SJCRH30 (cell line): ENCODE data around the gene ADGRF1. TPM values are rescaled to one million over a fixed set of nuclear protein-coding genes. Genes with fewer than 3 reads are reported as not detected.
"Not testable (repeated sequence)": the region's sequence is repeated elsewhere in the genome, so short reads cannot be mapped to it uniquely, and the experiment has no call there.

Source experiments
- DNase-seq, 2 experiments: peaks; one replicate each; pipeline ENCODE4 v3.0.0-alpha.2; 2015 to 2020
- H3K27ac ChIP-seq: fragments of 250-450 bp; sonication (Bioruptor Pico); 2 replicates; pipeline ENCODE4 v1.5.1; 2020; ENCODE audit warnings: mild to moderate bottlenecking, moderate library complexity
- H3K27me3 ChIP-seq: fragments of 250-450 bp; sonication (Bioruptor Pico); 2 replicates; pipeline ENCODE4 v1.5.1; 2020; ENCODE audit warnings: mild to moderate bottlenecking, moderate library complexity
- H3K36me3 ChIP-seq: fragments of 250-450 bp; sonication (Bioruptor Pico); 2 replicates; pipeline ENCODE4 v1.5.1; 2020; ENCODE audit warnings: mild to moderate bottlenecking, moderate library complexity
- H3K4me1 ChIP-seq: fragments of 250-450 bp; sonication (Bioruptor Pico); 2 replicates; pipeline ENCODE4 v1.5.1; 2020; ENCODE audit warnings: mild to moderate bottlenecking, moderate library complexity
- H3K4me3 ChIP-seq: fragments of 250-450 bp; sonication (Bioruptor Pico); 2 replicates; pipeline ENCODE4 v1.5.1; 2020; ENCODE audit warnings: mild to moderate bottlenecking, moderate library complexity
- H3K9me3 ChIP-seq: fragments of 250-450 bp; sonication (Bioruptor Pico); replicated peaks from 2 replicates; pipeline ENCODE4 v1.5.1; 2020; ENCODE audit warnings: mild to moderate bottlenecking, moderate library complexity
- total RNA-seq: library from RNA; depleted of rRNA; stranded (reverse); fragments of >200 nt; shearing (Covaris generic); gene quantifications from 2 replicates; pipeline ENCODE4 v1.2.3, GENCODE V29; 2014; rRNA removed

The ADGRF1 gene
- not detected in 2 replicates for total RNA-seq

GRCh38 chr6:47042275-47042791 is at the start of gene ADGRF1:
TSS of gene ADGRF1 (minus strand) at chr6:47042332. CDS start at chr6:47029061, 13,271 bp downstream.
- H3K9me3 ChIP-seq: no peaks in the 10 kb centered on the region
- H3K4me3 ChIP-seq: no peak within 1 kb of the TSS
- no peak for DNase-seq
- peaks cover 6% of the 10 kb centered on the region for H3K4me1 ChIP-seq
- H3K27me3 ChIP-seq: no peaks in the 10 kb centered on the region
- H3K27ac ChIP-seq: no peak within 1 kb of the TSS
- H3K36me3 ChIP-seq: no peaks in the 10 kb centered on the region

- Histone ChIP-seq H3K27ac (no peak overlapping the region), H3K27me3 (no peaks in the 10 kb centered on the region), H3K4me1 (peaks cover 3% of the 10 kb centered on the region; the same call in 1 of the 2 replicates), H3K4me3 (no peak overlapping the region), H3K36me3 (no peaks in the 10 kb centered on the region), H3K9me3 (no peaks in the 10 kb centered on the region)
- no peak for DNase-seq
Measured at GRCh38 chr6:47090881-47091280, 48.7 kb upstream of the ADGRF1 start.

GRCh38 chr6:47089473-47089872 is 47.3 kb upstream of the ADGRF1 start:
- H3K36me3 ChIP-seq, H3K4me3 ChIP-seq, H3K27ac ChIP-seq: not testable (repeated sequence)

GRCh38 chr6:47086051-47086770 is 44.1 kb upstream of the ADGRF1 start:
- Histone ChIP-seq H3K4me3 (no peak overlapping the region), H3K4me1 (peaks cover 11% of the 10 kb centered on the region)
- no peak for DNase-seq

More at GRCh38 chr6:47089473-47089872, 47.3 kb upstream of the ADGRF1 start:
- H3K4me1 ChIP-seq, H3K9me3 ChIP-seq, H3K27me3 ChIP-seq, DNase-seq: not testable (repeated sequence)

GRCh38 chr6:47084610-47085009 is 42.5 kb upstream of the ADGRF1 start:
- Histone ChIP-seq H3K36me3 (no peaks in the 10 kb centered on the region), H3K4me3 (no peak overlapping the region), H3K27ac (no peak overlapping the region), H3K27me3 (no peaks in the 10 kb centered on the region), H3K4me1 (peaks cover 11% of the 10 kb centered on the region), H3K9me3 (no peaks in the 10 kb centered on the region)
- DNase-seq: no peak

More at GRCh38 chr6:47086051-47086770, 44.1 kb upstream of the ADGRF1 start:
- H3K27me3 ChIP-seq: no peaks in the 10 kb centered on the region
- no peak overlapping the region for H3K27ac ChIP-seq
- H3K36me3 ChIP-seq: no peaks in the 10 kb centered on the region
- H3K9me3 ChIP-seq: no peaks in the 10 kb centered on the region

GRCh38 chr6:47083586-47084047 is 41.5 kb upstream of the ADGRF1 start:
- no peak overlapping the region for H3K4me3 ChIP-seq
- H3K36me3 ChIP-seq: no peaks in the 10 kb centered on the region
- peak; percentile 67 to 80 for DNase-seq
- no peaks in the 10 kb centered on the region for H3K9me3 ChIP-seq
- no peak overlapping the region for H3K27ac ChIP-seq
- H3K4me1 ChIP-seq: peaks cover 11% of the 10 kb centered on the region
- H3K27me3 ChIP-seq: no peaks in the 10 kb centered on the region

- Histone ChIP-seq H3K9me3 (no peaks in the 10 kb centered on the region), H3K36me3 (no peaks in the 10 kb centered on the region), H3K4me1 (peaks cover 15% of the 10 kb centered on the region), H3K27me3 (no peaks in the 10 kb centered on the region), H3K4me3 (no peak overlapping the region), H3K27ac (no peak overlapping the region)
- DNase-seq: no peak
Measured at GRCh38 chr6:47080083-47080596, 38.0 kb upstream of the ADGRF1 start.

GRCh38 chr6:47079638-47080037 is 37.5 kb upstream of the ADGRF1 start:
- no peak overlapping the region for H3K27ac ChIP-seq
- no peaks in the 10 kb centered on the region for H3K36me3 ChIP-seq
- peaks cover 15% of the 10 kb centered on the region for H3K4me1 ChIP-seq
- H3K4me3 ChIP-seq: no peak overlapping the region
- H3K27me3 ChIP-seq: no peaks in the 10 kb centered on the region
- DNase-seq: no peak
- no peaks in the 10 kb centered on the region for H3K9me3 ChIP-seq

GRCh38 chr6:47078991-47079390 is 36.9 kb upstream of the ADGRF1 start:
- no peaks in the 10 kb centered on the region for H3K9me3 ChIP-seq
- H3K36me3 ChIP-seq: no peaks in the 10 kb centered on the region
- H3K4me1 ChIP-seq: peaks cover 11% of the 10 kb centered on the region
- DNase-seq: no peak
- no peak overlapping the region for H3K4me3 ChIP-seq
- no peak overlapping the region for H3K27ac ChIP-seq
- H3K27me3 ChIP-seq: no peaks in the 10 kb centered on the region

- DNase-seq: peak; percentile 20 to 43
- Histone ChIP-seq H3K27ac (no peak overlapping the region), H3K4me1 (0 out of 2 replicates have a peak, but pooled peaks cover 6% of the 10 kb centered on the region), H3K36me3 (no peaks in the 10 kb centered on the region), H3K4me3 (no peak overlapping the region), H3K27me3 (no peaks in the 10 kb centered on the region), H3K9me3 (no peaks in the 10 kb centered on the region)
Measured at GRCh38 chr6:47076422-47077344, 34.6 kb upstream of the ADGRF1 start.

GRCh38 chr6:47075741-47076421 is 33.7 kb upstream of the ADGRF1 start:
- Histone ChIP-seq H3K9me3 (no peaks in the 10 kb centered on the region), H3K27ac (no peak overlapping the region), H3K4me3 (no peak overlapping the region), H3K27me3 (no peaks in the 10 kb centered on the region), H3K36me3 (no peaks in the 10 kb centered on the region), H3K4me1 (0 out of 2 replicates have a peak, but pooled peaks cover 7% of the 10 kb centered on the region)
- no peak for DNase-seq

GRCh38 chr6:47075168-47075567 is 33.0 kb upstream of the ADGRF1 start:
- H3K27ac ChIP-seq: no peak overlapping the region

GRCh38 chr6:47073125-47074110 is 31.3 kb upstream of the ADGRF1 start:
- Histone ChIP-seq H3K9me3 (no peaks in the 10 kb centered on the region), H3K36me3 (no peaks in the 10 kb centered on the region), H3K27ac (no peak overlapping the region), H3K4me1 (0 out of 2 replicates have a peak, but pooled peaks cover 7% of the 10 kb centered on the region), H3K27me3 (no peaks in the 10 kb centered on the region), H3K4me3 (no peak overlapping the region)
- DNase-seq: no peak

More at GRCh38 chr6:47075168-47075567, 33.0 kb upstream of the ADGRF1 start:
- Histone ChIP-seq H3K4me3 (no peak overlapping the region), H3K9me3 (no peaks in the 10 kb centered on the region), H3K4me1 (0 out of 2 replicates have a peak, but pooled peaks cover 7% of the 10 kb centered on the region), H3K27me3 (no peaks in the 10 kb centered on the region), H3K36me3 (no peaks in the 10 kb centered on the region)
- no peak for DNase-seq
